ENCODE data around the gene FIP1L1.

DNA sequence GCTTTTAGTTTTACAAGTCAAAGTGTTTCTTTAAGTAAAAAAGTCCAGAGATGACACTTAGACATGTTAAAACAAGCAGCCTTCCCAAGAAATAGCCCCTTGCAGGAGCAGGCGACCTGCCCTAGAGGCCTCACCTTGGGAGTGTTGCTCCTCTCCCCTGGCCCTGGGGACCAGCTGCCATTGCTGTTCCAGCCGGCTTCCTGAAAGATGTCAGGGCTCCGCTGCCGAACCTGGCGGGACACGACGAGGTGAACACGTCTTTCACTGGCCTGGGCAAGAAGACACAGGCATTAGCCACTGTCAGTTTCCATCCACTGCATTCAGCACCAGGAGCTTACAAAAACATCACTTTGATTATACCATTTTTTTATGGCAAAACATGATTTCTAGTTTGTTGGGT is 104.1 kb downstream of the FIP1L1 start:
- TF ChIP-seq EZH2phosphoT487 (IDR thresholded peaks at IDR 0.05; ENCODE audit: low read depth): no peak
- TF ChIP-seq, protein P1, sequence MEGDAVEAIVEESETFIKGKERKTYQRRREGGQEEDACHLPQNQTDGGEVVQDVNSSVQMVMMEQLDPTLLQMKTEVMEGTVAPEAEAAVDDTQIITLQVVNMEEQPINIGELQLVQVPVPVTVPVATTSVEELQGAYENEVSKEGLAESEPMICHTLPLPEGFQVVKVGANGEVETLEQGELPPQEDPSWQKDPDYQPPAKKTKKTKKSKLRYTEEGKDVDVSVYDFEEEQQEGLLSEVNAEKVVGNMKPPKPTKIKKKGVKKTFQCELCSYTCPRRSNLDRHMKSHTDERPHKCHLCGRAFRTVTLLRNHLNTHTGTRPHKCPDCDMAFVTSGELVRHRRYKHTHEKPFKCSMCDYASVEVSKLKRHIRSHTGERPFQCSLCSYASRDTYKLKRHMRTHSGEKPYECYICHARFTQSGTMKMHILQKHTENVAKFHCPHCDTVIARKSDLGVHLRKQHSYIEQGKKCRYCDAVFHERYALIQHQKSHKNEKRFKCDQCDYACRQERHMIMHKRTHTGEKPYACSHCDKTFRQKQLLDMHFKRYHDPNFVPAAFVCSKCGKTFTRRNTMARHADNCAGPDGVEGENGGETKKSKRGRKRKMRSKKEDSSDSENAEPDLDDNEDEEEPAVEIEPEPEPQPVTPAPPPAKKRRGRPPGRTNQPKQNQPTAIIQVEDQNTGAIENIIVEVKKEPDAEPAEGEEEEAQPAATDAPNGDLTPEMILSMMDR (IDR thresholded peaks at IDR 0.05; ENCODE audit: low read depth, low read length): no peak

Data from OCI-LY3 (cell line).